RWPE2 (cell line): ENCODE measurements around the gene PLXDC1.
"Not testable (repeated sequence)": the region's sequence is repeated elsewhere in the genome, so short reads cannot be mapped to it uniquely, and the experiment has no call there.

Experiments
- ATAC-seq: fragments of 200-7000 bp; cut with Tn5 transposase; 3 replicates; pipeline ENCODE4 v1.9.1; 2021; ENCODE audit warnings: low read depth
- DNase-seq: peaks from one replicate; pipeline ENCODE4 v3.0.0-alpha.2; 2020; ENCODE audit warnings: low spot score
- H3K27ac ChIP-seq: fragments of 450-650 bp; 2 replicates; pipeline ENCODE4 v1.5.1; 2017; ENCODE audit warnings: mild to moderate bottlenecking; ENCODE audit not compliant: poor library complexity, severe bottlenecking
- H3K27me3 ChIP-seq: fragments of 250-450 bp; sonication (Bioruptor Pico); 2 replicates; pipeline ENCODE4 v1.5.1; 2021; ENCODE audit warnings: mild to moderate bottlenecking, moderate library complexity; ENCODE audit not compliant: insufficient read depth, poor library complexity, severe bottlenecking
- H3K36me3 ChIP-seq: fragments of 250-450 bp; sonication (Bioruptor Pico); 2 replicates; pipeline ENCODE4 v1.5.1; 2020; ENCODE audit warnings: low read depth, mild to moderate bottlenecking, moderate library complexity
- H3K4me1 ChIP-seq: fragments of 250-450 bp; sonication (Bioruptor Pico); 2 replicates; pipeline ENCODE4 v1.5.1; 2021; ENCODE audit warnings: mild to moderate bottlenecking, moderate library complexity; ENCODE audit not compliant: insufficient read depth, poor library complexity, severe bottlenecking
- H3K4me3 ChIP-seq: fragments of 250-450 bp; sonication (Bioruptor Pico); 2 replicates; pipeline ENCODE4 v1.5.1; 2021; ENCODE audit warnings: mild to moderate bottlenecking, moderate library complexity; ENCODE audit not compliant: severe bottlenecking
- H3K9me3 ChIP-seq: fragments of 250-450 bp; sonication (Bioruptor Pico); 2 replicates; pipeline ENCODE4 v1.5.1; 2021; ENCODE audit warnings: mild to moderate bottlenecking, moderate library complexity; ENCODE audit not compliant: severe bottlenecking
- TF ChIP-seq, protein P1 (sequence below): fragments of 450-650 bp; IDR thresholded peaks from one replicate; pipeline ENCODE4 v1.5.1; 2017; ENCODE audit warnings: mild to moderate bottlenecking, moderate library complexity; ENCODE audit not compliant: poor library complexity, severe bottlenecking

PLXDC1 gene

DNA sequence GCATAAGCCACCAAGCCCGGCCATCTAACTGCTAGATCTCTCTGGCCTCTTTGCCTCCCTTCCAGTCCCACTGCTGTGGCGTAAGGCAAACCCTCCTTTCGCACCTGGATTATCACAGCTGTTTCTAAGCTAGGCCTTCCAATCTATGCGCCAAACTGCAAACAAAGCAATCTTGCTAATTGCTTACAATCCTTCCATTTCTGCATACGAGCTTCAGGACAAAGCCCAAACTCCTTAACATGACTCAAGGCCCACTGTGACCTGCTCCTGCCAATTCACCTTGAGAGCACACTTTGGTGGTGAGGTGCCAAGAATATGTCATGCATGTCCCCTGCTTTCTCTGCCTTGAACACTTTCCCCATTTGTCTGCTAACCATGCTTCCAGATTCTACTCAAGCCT lies 20.5 kb upstream of the PLXDC1 start:
- H3K27me3 ChIP-seq = no peaks in the 10 kb centered on the region
- H3K9me3 ChIP-seq = no peaks in the 10 kb centered on the region
- H3K36me3 ChIP-seq = peaks cover 5% of the 10 kb centered on the region
- H3K4me1 ChIP-seq = no peaks in the 10 kb centered on the region
- no peak overlapping the region for H3K27ac ChIP-seq
- H3K4me3 ChIP-seq = no peak overlapping the region
- TF ChIP-seq, protein P1, sequence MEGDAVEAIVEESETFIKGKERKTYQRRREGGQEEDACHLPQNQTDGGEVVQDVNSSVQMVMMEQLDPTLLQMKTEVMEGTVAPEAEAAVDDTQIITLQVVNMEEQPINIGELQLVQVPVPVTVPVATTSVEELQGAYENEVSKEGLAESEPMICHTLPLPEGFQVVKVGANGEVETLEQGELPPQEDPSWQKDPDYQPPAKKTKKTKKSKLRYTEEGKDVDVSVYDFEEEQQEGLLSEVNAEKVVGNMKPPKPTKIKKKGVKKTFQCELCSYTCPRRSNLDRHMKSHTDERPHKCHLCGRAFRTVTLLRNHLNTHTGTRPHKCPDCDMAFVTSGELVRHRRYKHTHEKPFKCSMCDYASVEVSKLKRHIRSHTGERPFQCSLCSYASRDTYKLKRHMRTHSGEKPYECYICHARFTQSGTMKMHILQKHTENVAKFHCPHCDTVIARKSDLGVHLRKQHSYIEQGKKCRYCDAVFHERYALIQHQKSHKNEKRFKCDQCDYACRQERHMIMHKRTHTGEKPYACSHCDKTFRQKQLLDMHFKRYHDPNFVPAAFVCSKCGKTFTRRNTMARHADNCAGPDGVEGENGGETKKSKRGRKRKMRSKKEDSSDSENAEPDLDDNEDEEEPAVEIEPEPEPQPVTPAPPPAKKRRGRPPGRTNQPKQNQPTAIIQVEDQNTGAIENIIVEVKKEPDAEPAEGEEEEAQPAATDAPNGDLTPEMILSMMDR = no peak
- DNase-seq (no peak), ATAC-seq (no peak)

DNA sequence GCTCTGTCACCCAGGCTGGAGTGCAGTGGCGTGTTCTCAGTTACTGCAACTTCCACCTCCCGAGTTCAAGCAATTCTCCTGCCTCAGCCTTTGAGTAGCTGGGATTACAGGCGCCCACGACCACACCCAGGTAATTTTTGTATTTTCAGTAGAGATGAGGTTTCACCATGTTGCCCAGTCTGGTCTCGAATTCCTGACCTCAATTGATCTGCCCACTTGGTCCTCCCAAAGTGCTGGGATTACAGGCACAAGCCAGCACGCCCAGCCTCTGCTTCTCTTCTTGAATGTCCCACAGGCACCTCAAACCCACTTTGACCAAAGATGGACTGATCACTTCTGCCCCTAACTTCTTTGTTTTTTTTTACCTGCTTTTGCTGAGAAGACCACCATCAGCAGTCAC lies 19.1 kb upstream of the PLXDC1 start:
- Histone ChIP-seq H3K27me3 (no peaks in the 10 kb centered on the region), H3K9me3 (no peaks in the 10 kb centered on the region), H3K27ac (no peak overlapping the region), H3K4me3 (no peak overlapping the region), H3K4me1 (no peaks in the 10 kb centered on the region), H3K36me3 (peaks cover 5% of the 10 kb centered on the region; the same call in 1 of the 2 replicates)
- TF ChIP-seq, protein P1 = no peak
- ATAC-seq (no peak), DNase-seq (no peak)

DNA sequence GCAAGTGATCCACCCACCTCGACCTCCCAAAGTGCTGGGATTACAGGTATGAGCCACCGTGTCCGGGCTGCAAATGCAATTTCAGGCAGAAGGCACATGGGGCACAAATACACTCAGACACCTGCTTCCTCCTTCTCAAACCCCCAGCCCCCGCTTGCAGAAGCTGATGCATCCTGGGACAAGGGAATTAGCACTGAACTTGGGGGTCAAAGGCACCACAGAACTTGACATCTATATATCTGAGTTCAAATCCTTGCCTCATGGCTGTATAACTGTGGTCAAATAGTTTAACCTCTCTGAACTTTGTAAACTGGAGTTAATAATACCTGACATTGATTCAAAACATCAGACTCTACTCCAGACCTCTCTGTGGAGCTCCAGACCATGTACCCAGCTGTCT lies 18.7 kb upstream of the PLXDC1 start:
- TF ChIP-seq, protein P1 = no peak
- no peak for DNase-seq
- no peak for ATAC-seq
- Histone ChIP-seq H3K36me3 (peaks cover 1% of the 10 kb centered on the region; the same call in 1 of the 2 replicates), H3K27ac (no peak overlapping the region), H3K4me3 (no peak overlapping the region), H3K27me3 (no peaks in the 10 kb centered on the region), H3K9me3 (no peaks in the 10 kb centered on the region), H3K4me1 (no peaks in the 10 kb centered on the region)

DNA sequence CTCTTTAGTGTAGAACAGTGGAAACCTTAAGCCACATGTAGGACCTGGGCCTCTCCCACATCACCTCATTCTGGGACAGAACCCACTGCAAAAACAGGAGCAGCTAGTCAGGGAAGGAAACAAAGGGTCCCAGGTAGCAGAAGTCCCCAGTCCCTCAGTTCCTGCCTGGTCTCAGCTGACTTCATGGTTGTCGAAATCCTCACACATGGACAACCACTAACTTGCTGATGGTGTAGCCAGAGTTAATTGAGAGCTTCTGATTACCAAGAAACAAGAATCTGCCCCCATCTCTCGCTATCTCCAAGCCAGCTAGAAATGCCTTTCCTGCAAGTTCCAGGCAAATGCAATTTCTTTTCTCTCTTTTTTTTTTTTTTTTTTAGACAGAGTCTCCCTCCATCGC lies 18.1 kb upstream of the PLXDC1 start:
- no peaks in the 10 kb centered on the region for H3K9me3 ChIP-seq
- no peaks in the 10 kb centered on the region for H3K36me3 ChIP-seq
- H3K27me3 ChIP-seq = no peaks in the 10 kb centered on the region
- TF ChIP-seq, protein P1 = no peak
- H3K27ac ChIP-seq = no peak overlapping the region
- DNase-seq (no peak), ATAC-seq (no peak)
- H3K4me1 ChIP-seq = peaks cover under 1% of the 10 kb centered on the region
- no peak overlapping the region for H3K4me3 ChIP-seq

DNA sequence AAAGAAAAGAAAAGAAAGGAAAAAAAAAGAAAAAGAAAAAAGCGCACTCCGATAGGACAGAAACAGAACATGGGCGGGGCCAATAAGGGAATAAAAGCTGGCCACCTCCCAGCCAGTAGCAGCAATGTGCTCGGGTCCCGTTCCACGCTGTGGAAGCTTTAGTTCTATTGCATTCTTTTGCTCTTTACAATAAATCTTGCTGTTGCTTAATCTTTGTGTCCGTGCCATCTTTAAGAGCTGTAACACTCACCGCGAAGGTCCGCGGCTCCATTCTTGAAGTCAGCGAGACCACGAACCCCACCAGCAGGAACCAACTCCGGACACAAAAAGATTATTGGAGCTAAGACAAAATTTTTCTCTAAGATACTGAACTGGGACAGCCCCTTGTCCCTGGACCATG lies 17.7 kb upstream of the PLXDC1 start:
- no peak for DNase-seq
- no peak overlapping the region for H3K4me3 ChIP-seq

DNA sequence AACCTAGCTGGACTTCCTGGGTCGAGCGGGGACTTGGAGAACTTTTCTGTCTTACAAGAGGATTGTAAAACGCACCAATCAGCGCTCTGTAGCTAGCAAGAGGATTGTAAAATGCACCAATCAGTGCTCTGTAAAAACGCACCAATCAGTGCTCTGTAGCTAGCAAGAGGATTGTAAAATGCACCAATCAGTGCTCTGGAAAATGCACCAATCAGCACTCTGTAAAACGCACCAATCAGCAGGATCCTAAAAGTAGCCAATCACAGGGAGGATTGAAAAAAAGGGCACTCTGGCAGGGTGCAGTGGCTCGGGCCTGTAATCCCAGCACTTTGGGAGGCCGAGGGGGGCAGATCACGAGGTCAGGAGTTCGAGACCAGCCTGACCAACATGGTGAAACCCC lies 17.1 kb upstream of the PLXDC1 start:
- not testable (repeated sequence) for ATAC-seq, H3K36me3 ChIP-seq, H3K9me3 ChIP-seq, H3K4me3 ChIP-seq, H3K27ac ChIP-seq, H3K4me1 ChIP-seq, H3K27me3 ChIP-seq, DNase-seq

More for the DNA sequence above, 17.7 kb upstream of the PLXDC1 start:
- Histone ChIP-seq H3K36me3 (no peaks in the 10 kb centered on the region), H3K4me1 (peaks cover 4% of the 10 kb centered on the region), H3K27me3 (no peaks in the 10 kb centered on the region), H3K27ac (no peak overlapping the region), H3K9me3 (no peaks in the 10 kb centered on the region)
- no peak for ATAC-seq
- TF ChIP-seq, protein P1 = no peak
